Spleen (tissue), 7 donors: ENCODE measurements around the gene PP2D1.

Experiments used
- POLR2AphosphoS5 ChIP-seq, 3 donors: sonication (generic); formaldehyde crosslinking; IDR thresholded peaks; one replicate each; pipeline ENCODE4 v1.5.1; 2017; ENCODE audit warnings: antibody characterized with exemption in 3 of 3
- TF ChIP-seq, protein P1 (sequence below), 11 experiments: fragments of 200-600 bp in 7 of 11; fragments of 450-650 bp in 4 of 11; sonication (generic) in 4 of 11; IDR thresholded peaks in 8 of 11; conservative IDR thresholded peaks in 3 of 11; 1 replicate in 7 of 11; 2 replicates in 4 of 11; pipeline versions ENCODE4 v1.4.0 to v1.8.0; 2016 to 2021; ENCODE audit warnings: antibody characterized with exemption in 11 of 11, inconsistent platforms in 4 of 11, mild to moderate bottlenecking in 1 of 11
- donor health status: DM: no; HTN: no; CAD: no; lungs with moderate emphysema.
- donor health status: DM: no; HTN: no; CAD: no.
- donor health status: DM: no; HTN: no; CAD: no.

DNA sequence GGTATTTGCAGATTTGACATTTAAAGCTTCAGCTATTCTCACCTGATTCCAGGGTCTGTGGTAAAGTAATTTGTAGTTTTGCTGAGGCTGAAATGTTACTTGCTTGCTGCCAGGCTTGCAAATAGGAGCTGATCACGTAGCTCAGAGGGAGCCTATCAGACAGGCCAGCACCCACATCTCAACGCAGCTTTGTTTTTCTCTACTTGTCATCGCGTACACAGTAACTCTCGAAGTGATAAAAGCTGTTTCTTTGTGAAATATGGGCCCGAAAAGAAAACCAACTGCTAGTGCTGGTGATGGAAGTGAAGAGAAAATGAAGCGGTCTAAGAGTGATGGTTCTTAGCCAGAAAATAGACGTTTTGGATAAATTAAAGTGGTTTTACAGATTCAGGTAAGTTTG, 41.7 kb downstream of the PP2D1 start:
- TF ChIP-seq, protein P1, sequence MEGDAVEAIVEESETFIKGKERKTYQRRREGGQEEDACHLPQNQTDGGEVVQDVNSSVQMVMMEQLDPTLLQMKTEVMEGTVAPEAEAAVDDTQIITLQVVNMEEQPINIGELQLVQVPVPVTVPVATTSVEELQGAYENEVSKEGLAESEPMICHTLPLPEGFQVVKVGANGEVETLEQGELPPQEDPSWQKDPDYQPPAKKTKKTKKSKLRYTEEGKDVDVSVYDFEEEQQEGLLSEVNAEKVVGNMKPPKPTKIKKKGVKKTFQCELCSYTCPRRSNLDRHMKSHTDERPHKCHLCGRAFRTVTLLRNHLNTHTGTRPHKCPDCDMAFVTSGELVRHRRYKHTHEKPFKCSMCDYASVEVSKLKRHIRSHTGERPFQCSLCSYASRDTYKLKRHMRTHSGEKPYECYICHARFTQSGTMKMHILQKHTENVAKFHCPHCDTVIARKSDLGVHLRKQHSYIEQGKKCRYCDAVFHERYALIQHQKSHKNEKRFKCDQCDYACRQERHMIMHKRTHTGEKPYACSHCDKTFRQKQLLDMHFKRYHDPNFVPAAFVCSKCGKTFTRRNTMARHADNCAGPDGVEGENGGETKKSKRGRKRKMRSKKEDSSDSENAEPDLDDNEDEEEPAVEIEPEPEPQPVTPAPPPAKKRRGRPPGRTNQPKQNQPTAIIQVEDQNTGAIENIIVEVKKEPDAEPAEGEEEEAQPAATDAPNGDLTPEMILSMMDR (IDR thresholded peaks at IDR 0.05 in 8 of 11, conservative IDR thresholded peaks at IDR 0.05 in 3 of 11), result no peak
- no peak for TF ChIP-seq POLR2AphosphoS5 (IDR thresholded peaks at IDR 0.05)
